Stimulated activated CD4-positive, alpha-beta T cell treated with anti-CD3 and anti-CD28 coated beads, TNF-alpha, amount 100 ng/mL, for 48 hours (primary cell): Measurements from ENCODE around the gene NOC3L.

Experiments
- DNase-seq, 3 donors: peaks; one replicate each; pipeline ENCODE4 v3.0.0-alpha.2; 2020; ENCODE audit warnings: low read depth in 3 of 3

NOC3L gene

DNA sequence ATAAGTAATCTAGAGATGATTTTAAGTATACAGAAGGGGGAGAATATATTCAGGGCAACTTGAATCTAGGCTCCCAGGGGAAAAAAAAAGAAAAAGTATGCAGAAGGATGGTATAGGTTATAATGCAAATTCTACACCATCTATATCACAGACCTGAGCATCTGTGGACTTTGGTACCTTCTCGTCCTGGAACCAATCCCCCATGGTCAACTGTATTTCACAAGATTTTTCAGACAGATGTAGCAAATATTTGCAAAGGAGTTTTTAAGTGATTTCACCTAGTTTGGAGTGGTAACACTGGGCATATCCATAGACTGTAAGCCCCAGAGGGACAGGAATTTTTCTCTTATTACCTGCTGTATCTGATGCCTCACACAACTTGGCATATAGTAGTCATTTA lies 58.8 kb downstream of the NOC3L start:
- no peak for DNase-seq

DNA sequence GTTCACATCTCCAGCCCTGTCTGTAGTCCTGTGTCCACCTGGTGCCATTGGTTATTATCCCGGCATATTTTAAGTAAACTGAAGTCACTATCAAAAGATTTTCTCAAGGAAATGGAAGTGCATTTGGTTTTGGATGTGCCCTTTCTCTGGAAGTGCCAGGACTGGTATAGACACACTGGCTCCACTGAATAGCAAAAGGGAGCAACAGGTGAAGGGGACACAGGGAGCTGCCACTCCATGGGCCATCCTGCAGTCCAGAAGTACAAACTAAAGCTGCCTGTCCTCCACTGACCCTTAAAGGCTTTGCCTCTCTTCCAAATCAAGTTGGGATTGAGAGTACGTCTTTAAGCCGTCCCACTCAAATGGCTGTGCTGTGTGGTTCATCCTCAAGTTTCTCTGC lies 62.7 kb downstream of the NOC3L start:
- no peak for DNase-seq

DNA sequence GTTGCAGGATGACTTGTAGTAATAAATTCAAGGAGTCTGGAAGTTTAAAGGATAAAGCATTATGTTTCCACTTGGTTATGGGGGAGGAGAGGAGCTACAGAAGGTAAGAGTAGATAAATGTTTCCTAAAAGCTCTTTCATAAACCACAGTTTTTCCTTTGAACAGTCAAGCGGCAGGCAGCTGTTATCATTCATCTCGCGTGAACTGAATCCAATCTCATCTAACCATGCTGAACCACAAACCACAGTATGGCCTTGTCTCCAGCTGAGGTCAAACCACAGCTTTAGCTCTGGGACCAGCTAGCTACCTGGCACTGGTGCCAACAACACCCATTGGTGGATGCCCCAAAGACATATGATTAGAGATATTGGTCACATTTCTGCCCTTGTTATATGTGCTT lies 63.3 kb downstream of the NOC3L start:
- DNase-seq: peak; percentile 2 to 11 (median 5)

DNA sequence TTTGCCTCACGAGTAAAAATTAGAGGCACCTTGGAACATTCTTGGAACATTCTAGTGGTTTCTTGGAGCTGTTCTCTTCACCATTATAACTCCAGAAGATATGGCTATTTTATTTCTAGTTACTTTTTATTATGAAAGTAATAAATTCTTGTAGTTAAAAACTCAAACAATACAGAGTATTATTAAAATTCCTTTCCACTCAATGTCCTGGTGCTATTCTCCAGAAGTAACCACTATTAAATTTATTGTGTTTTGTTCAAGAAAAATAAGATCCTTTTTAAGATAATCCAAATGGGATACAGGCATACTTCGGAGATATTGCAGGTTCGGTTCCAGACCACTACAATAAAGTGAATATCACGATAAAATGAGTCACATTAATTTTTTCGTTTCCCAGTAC lies 68.6 kb downstream of the NOC3L start:
- DNase-seq: no peak

DNA sequence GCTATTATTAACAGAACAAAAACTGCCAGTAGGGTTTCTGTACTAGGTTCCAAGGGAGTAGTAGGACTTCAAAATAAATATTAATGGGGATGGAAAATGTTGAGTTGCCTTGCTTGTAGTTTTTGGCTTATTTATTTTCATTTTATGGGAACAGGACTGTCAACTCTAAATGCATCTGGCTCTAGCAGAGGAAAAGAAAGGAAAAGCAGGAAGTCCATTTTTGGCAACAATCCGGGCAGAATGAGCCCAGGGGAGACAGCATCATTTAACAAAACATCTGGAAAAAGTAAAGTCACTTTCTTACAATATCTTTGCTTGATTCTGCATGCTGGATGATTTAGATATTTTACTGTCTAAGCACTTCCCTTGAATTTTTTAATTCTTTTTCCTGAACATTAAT lies 69.4 kb downstream of the NOC3L start:
- no peak for DNase-seq

DNA sequence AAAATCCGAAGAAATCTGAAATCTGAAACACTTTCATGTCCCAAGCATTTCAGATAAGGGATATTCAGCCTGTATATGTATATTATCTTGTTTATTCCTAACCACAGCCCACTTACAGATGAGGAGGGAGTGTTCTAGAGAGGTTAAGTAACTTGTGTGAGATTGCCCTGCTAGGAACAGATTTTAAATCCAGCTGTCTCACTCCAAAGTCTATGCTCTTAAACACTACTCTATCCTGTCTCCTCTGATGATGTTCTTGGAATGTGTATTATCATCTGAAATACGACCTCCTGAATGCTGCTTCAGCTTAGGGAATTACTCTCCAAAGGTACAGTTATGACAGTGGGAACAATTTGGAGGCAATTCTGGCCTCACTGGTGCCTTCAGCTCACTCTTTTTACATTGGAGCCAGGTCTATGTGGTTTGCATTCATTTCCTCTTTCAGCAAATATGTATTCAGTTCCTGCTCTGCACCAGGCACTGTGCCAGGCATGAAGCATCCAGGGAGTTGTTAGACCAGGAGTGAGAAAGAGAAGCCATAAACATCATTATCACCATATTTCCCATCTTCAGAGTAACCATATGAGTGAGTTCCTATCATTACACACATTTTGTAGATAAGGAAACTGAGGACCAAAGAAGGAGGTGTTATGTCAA lies 70.2 kb downstream of the NOC3L start:
- DNase-seq: no peak

DNA sequence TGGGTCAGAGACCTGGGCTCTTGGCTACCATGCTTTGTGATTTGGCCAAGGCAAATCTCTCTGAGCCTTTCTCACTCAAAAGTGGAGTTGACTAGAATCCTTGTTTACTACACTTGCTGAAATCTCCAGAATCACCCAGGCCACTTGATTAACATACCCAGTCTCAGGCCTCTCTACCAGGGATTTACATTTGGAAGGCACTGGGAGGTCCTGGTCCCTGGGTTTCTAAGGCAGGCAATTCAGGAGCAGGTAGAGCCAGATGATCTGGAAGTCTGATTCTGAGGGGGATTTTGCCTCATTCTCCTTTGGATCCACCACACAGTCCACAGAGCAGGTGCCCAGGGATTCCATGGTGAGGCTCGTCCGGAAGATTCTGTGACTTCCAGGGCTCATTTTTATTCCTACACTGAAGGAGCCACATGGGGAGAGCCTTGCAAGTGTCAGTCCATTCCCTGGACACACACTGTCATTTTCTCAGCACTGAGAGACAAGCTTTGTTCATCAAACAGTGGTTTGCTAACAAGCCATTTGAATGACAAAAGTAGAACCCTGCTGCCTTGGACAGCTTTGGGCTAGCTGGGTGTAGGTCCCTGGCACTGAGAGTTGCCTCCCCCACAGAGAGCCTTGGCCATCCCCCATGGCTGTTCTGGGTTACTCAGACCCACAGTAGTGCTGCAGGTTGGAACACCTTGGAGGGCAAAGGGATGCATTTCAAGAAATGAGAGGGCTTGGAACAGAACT lies 74.2 kb downstream of the NOC3L start:
- no peak for DNase-seq

DNA sequence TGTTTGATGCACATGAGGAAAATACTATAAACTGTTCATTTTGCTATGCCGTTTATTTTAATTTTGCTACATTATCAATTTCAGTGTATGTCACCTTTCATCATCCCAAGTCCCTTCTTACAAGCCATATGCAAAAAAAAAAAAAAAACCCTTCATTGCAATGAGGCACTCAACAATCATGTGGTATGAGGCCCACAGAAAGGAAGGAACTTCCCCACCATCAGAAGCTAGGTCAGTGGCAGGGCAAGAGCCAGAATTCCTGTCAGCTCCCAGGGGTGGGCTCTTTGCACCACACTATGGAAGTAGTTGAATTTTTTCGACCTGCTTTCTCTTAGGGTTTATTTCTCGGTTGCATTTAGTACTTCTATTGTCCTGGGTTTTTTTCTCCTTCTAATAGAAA lies 75.4 kb downstream of the NOC3L start:
- DNase-seq: no peak

DNA sequence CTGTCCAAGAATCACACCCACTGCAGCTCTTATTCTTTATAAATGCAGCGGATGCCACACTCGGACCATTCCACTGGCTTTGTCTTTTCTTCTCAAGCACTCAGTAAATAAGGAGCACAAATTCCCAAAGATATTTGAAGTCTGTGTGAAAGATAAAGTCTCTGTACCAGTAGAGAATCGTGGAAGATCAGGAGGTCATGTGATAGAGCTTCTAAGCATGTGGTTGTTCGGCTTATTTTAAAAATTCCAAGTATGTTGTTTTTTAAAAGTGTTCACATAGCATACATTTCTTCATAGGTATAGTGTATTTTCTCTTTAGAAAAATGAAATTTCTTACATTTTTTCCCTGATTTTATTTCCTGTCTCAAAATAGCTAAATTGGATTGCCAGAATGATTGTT lies 75.8 kb downstream of the NOC3L start:
- no peak for DNase-seq

DNA sequence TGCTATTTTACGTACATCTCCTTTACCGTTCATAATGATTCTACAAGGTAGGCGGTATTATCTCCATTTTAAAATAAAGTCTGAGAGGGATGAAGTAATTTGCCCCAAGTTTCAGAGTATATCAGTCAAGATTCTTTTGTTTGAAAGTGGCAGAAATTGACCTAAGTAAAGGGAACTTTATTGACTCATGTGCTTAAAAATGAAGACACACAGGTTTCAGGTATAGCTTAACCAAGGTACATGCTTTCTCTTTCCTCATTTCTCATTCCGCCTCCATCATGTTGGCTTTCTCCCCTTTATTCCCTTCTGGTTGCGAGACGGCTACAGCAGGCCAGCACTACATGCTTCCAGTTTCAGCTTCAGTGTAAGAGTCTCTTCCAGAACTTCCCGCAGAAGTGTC lies 77.5 kb downstream of the NOC3L start:
- no peak for DNase-seq
